Fibroblast of peridontal ligament (primary cell): ENCODE results near the gene NXN.
A peak's percentile ranks its signal among the peaks of the same experiment; 100 is the strongest.
"Not testable (repeated sequence)": the region's sequence is repeated elsewhere in the genome, so short reads cannot be mapped to it uniquely, and the experiment has no call there.

Experiments
- DNase-seq: peaks from one replicate; pipeline ENCODE4 v3.0.0-alpha.2; 2010; ENCODE audit errors: extremely low read depth

The NXN gene

DNA sequence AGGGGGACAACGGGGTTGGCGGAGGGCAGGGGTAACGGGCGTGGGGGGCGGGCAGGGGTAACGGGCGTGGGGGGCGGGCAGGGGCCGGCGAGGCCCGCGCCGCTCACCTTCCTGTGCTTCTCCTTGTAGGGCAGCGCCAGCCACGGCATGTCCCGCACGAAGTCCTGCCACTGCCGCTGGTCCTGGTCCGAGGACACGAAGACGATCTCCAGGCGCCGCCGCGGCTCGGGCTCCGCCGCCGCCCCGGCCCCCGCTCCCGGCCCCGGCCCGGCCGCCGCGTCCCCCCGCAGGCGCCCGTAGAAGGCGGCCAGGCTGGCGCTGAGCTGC lies 401 bp downstream of the NXN start:
- DNase-seq = no peak

GRCh38 chr17:978103-979093 lies 1.2 kb downstream of the NXN start:
- peak; percentile 53 for DNase-seq

DNA sequence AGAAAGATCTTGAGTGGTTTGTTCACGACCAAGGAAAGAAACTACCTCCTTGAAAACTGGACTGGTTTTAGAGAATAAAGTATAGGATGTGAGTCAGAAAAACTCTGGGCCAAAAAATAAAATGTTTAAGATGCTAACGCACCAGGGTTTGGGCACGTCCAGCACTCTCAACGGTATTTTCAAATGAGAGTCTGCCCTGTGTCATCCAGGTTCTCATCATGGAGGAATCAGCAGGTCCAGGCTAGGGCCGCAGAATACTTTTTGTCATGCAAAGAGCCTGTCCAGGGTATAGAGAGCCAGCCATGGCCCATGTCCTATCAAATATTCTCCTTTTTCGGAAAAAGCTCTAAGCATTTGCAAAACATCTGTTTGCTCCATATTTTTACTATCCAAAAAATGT lies 2.4 kb downstream of the NXN start:
- peak; percentile 30 for DNase-seq

DNA sequence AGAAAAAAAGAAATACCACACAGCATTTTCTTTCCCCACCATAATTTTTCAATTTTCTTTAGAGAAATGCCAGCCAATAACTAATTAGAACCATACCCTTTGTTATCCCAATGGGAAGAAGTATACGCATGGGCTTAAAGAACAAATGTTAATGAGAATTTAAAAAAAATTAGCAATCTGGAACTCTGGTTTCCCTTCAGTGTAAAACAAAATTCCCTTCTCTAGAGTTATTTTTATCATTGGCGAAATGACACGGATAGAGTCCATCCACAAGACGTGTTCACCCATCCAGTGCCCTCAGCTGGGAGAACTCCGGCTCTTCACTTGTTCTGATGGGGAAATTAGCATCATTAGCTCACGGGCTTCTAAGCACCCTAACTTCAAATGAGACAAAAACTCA lies 3.3 kb downstream of the NXN start:
- peak; percentile 47 for DNase-seq

- peak; percentile 80 for DNase-seq
Measured at GRCh38 chr17:975371-975915, 4.1 kb downstream of the NXN start.

- DNase-seq = not testable (repeated sequence)
Measured at GRCh38 chr17:974778-975177, 4.8 kb downstream of the NXN start.

DNA sequence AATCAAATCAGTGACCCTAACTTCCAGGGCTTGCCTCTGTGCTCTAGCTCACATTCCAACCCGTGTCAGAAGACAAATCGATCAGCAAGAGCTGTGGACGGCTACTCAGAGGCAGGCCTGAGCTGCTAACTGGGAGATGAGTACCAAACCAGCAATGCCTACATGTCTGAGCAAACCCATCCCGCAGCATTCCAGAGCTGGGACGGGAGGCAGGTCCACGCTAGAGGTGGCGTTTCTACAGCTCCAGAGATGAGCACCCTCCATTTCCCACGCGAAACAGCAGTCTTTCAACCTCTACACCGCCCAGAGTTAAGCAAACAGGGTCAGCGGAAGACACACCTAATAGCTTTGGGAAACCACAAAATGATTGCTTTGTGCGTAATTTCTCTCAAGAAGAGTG lies 6.5 kb downstream of the NXN start:
- DNase-seq = peak; percentile 73

DNA sequence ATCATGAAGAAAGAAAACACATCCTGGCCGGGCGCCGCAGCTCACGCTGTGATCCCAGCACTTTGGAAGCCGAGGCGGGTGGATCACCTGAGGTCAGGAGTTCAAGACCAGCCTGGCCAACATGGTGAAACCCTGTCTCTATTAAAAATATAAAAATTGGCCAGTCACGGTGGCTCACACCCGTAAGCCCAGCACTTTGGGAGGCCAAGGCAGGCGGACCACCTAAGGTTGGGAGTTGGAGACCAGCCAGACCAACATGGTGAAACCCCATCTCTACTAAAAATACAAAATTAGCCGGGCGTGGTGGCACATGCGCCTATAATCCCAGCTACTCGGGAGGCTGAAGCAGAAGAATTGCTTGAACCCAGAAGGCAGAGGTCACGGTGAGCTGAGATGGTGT lies 7.7 kb downstream of the NXN start:
- DNase-seq = not testable (repeated sequence)

DNA sequence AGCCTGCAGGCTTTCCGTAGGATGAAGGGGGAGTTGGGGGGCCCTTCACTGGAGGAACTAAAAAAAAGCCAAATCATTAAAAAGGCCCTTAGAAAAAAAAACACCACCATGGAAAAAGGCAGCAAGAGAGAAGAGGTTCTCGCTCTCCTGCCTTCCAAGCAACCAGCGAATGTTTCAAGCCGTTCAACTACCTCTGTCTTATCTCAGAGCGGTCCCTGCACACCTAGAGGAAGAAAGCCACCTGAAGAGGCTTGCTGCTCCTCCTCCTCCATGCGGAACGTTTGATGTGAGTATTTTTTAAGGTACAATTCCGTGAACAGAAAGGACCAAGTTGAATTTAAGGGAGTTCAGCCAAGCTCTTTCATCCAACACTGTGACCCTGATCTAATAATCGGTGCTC lies 9.2 kb downstream of the NXN start:
- DNase-seq = no peak

DNA sequence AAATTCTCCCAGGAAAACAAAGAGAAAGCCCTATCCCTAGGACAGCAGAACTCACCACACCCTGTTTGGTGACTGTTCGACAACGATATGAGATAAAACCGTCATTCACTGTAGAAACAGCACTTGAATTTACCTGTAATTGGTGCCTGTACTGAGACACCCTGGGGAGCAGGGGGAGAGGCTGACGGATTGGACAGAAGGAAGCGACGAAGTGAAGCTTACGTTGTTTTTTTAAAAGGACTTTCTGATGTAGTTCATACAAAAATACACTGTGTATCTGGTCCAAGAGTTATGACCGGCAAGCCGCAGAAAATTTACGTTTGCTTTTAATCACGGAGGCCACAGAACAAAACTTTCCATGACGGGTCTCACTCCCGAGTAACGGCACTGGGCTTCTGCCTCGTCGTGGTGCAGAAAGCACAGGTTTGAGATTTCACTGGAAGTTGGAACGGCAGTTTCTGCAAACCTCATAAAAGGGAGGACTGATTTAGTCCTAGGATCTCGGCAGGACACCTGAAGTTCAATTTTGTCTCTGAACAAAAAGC lies 9.7 kb downstream of the NXN start:
- DNase-seq = peak; percentile 73

- DNase-seq = peak; percentile 53
Measured at GRCh38 chr17:968812-969730, 10.5 kb downstream of the NXN start.

DNA sequence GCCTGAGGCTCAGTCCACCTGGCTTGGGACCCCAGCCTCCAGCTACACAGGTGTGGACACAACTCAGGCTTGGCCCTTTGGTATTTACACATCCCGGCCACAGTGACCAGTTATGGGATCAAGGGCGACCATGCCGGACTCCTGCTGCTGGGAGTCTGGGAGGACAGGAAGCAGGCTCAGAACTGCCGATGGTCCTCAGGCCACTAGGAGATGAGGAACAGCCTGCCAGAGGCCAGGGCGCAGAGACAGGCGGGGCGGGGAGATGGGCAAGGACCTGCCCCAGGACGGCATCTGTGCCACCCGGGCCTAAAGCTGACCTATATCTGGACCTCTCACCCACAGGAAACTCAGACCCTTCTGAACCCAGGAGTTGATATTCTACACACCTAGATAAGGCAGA lies 12.5 kb downstream of the NXN start:
- DNase-seq = no peak

DNA sequence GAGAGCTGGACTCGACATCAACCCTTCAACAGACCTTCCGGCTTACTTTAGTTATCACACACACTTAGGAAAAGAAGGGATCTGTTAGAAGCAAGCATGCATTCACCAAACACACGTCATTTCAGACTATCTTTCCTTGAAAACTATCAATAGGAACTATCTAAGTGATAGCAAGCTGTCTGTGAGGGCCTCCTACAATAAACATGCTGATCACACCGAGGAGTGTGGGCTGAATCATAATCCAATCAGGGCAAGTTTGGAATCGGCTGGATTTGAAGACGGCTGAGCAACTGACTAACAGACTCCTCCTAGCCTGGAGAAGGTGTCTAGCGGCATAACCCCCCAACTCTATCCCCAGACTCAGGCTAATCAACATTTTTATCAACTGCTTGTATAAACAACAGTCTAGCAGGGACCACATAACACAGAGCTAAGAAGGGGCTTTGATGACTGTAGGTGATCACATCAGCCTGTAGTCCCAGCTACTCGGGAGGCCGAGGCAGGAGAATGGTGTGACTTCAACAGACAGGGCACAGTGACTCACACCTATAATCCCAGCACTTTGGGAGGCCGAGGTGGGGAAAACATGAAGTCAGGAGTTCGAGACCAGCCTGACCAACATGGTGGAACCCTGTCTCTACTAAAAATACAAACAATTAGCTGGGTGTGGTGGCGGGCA lies 14.1 kb downstream of the NXN start:
- peak; percentile 31 for DNase-seq

DNA sequence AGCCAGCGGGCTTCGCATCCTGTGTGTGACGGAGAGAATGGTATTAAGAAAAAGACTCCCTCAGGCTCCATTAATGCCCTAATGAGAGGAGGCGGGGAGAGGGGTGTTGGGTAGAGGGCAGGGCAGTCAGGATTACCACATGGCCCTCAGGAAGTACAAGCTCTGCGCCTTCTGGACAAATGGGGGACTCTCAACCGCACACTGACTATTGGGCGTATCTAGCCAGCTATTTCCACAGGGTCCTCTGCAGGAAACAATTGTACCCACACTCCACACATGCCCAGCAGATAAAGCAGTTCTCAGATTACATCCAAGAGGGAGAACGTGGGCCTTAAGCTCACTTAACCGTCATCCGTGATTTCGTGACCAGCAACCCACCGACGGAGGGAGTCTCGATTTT lies 14.7 kb downstream of the NXN start:
- DNase-seq = no peak

- no peak for DNase-seq
Measured at GRCh38 chr17:962670-963069, 16.9 kb downstream of the NXN start.

- DNase-seq = no peak
Measured at GRCh38 chr17:962166-962565, 17.4 kb downstream of the NXN start.

GRCh38 chr17:958712-959451 lies 20.7 kb downstream of the NXN start:
- no peak for DNase-seq

- no peak for DNase-seq
Measured at GRCh38 chr17:957856-958421, 21.6 kb downstream of the NXN start.

GRCh38 chr17:956905-957304 lies 22.7 kb downstream of the NXN start:
- no peak for DNase-seq

GRCh38 chr17:954431-955164 lies 25.0 kb downstream of the NXN start:
- peak; percentile 48 for DNase-seq
